B cell (primary cell): ENCODE data around the gene WDR76. TPM values are rescaled to one million over a fixed set of nuclear protein-coding genes. Genes with fewer than 3 reads are reported as not detected.
A peak's percentile ranks its signal among the peaks of the same experiment; 100 is the strongest.

ENCODE experiments used
- ATAC-seq: fragments of 200-7000 bp; cut with Tn5 transposase; one replicate; pipeline ENCODE4 v1.10.0; 2021; ENCODE audit warnings: low read depth, mild to moderate bottlenecking, moderate number of reproducible peaks, moderate library complexity
- CTCF ChIA-PET: fragments of 350-600 bp; sonication (Branson Sonifier 250); formaldehyde crosslinking; loops from one replicate; lab custom pipeline; 2021; ENCODE audit warnings: antibody characterized with exemption, inconsistent platforms; lab: Charles Lee
- POLR2A ChIA-PET: fragments of 350-600 bp; sonication (Branson Sonifier 250); formaldehyde crosslinking; loops from one replicate; lab custom pipeline; 2021; ENCODE audit warnings: antibody characterized with exemption; lab: Charles Lee
- DNase-seq: peaks from one replicate; pipeline ENCODE4 v3.0.0; 2013
- H2AFZ ChIP-seq: 2 replicates; pipeline ENCODE4 v1.6.1; 2012; ENCODE audit warnings: mild to moderate bottlenecking, low read depth, low read length; ENCODE audit not compliant: insufficient read depth, poor library complexity, severe bottlenecking
- H3K27ac ChIP-seq, 2 donors: 1 replicate in 1 of 2; 2 replicates in 1 of 2; pipeline ENCODE4 v1.5.1; 2012 to 2013; ENCODE audit warnings: low read length in 2 of 2, mild to moderate bottlenecking in 2 of 2, moderate library complexity in 1 of 2
- H3K27me3 ChIP-seq, 4 experiments: fragments of 200-600 bp in 1 of 4; sonication (generic) in 1 of 4; replicated peaks in 1 of 4; 1 replicate in 2 of 4; 2 replicates in 2 of 4; pipeline versions ENCODE4 v1.6.1 to v1.7.0; 2013 to 2016; ENCODE audit warnings: low read length in 3 of 4, mild to moderate bottlenecking in 2 of 4, mixed read lengths in 1 of 4, moderate library complexity in 1 of 4; ENCODE audit not compliant: insufficient read depth in 4 of 4, control insufficient read depth in 3 of 4; ENCODE audit errors: control extremely low read depth in 1 of 4
- H3K36me3 ChIP-seq, 2 experiments: replicated peaks in 1 of 2; 1 replicate in 1 of 2; 2 replicates in 1 of 2; pipeline versions ENCODE4 v1.6.1 to v1.7.1; 2013; ENCODE audit warnings: low read length in 1 of 2; ENCODE audit not compliant: insufficient read depth in 2 of 2, control insufficient read depth in 1 of 2; ENCODE audit errors: control extremely low read depth in 1 of 2, extremely low read depth in 1 of 2
- H3K4me1 ChIP-seq, 2 donors: fragments of 200-600 bp in 1 of 2; sonication (generic) in 1 of 2; 1 replicate in 1 of 2; 2 replicates in 1 of 2; pipeline versions ENCODE4 v1.5.1 to v1.6.1; 2013 to 2017; ENCODE audit warnings: low read length in 2 of 2; ENCODE audit not compliant: control insufficient read depth in 2 of 2, insufficient read depth in 2 of 2
- H3K4me2 ChIP-seq: replicated peaks from 2 replicates; pipeline ENCODE3; 2012; ENCODE audit warnings: mild to moderate bottlenecking, low read depth, low read length; ENCODE audit not compliant: poor library complexity, severe bottlenecking
- H3K4me3 ChIP-seq, 5 experiments: fragments of 200-600 bp in 1 of 5; sonication (generic) in 1 of 5; 1 replicate in 3 of 5; 2 replicates in 2 of 5; pipeline versions ENCODE4 v1.5.1 to v1.7.0; 2011 to 2016; ENCODE audit warnings: low read length in 4 of 5, mild to moderate bottlenecking in 4 of 5, low read depth in 2 of 5, control low read depth in 1 of 5, moderate library complexity in 1 of 5; ENCODE audit not compliant: insufficient read depth in 1 of 5; ENCODE audit errors: control extremely low read depth in 1 of 5, extremely low read depth in 1 of 5
- H3K79me2 ChIP-seq: fragments of 200-600 bp; sonication (generic); one replicate; pipeline ENCODE4 v1.6.0; 2016; ENCODE audit warnings: low read length; ENCODE audit not compliant: control insufficient read depth, insufficient read depth
- H3K9ac ChIP-seq: fragments of 200-600 bp; sonication (generic); 2 replicates; pipeline ENCODE4 v1.6.1; 2017; ENCODE audit warnings: mild to moderate bottlenecking, low read length, moderate library complexity
- H3K9me3 ChIP-seq, 3 donors: one replicate each; pipeline versions ENCODE4 v1.6.1 to v1.7.1; 2013; ENCODE audit warnings: low read length in 2 of 3; ENCODE audit not compliant: control insufficient read depth in 2 of 3, insufficient read depth in 1 of 3; ENCODE audit errors: control extremely low read depth in 1 of 3
- H4K20me1 ChIP-seq: 2 replicates; pipeline ENCODE4 v1.6.0; 2012; ENCODE audit warnings: mild to moderate bottlenecking, low read length; ENCODE audit not compliant: insufficient read depth, control insufficient read depth, poor library complexity, severe bottlenecking
- H3K27ac Mint-ChIP-seq: one replicate; pipeline ENCODE4 v1.8.0; 2021; ENCODE audit warnings: mixed read lengths
- H3K27me3 Mint-ChIP-seq: one replicate; pipeline ENCODE4 v1.8.0; 2021; ENCODE audit warnings: mixed read lengths
- H3K4me1 Mint-ChIP-seq: one replicate; pipeline ENCODE4 v1.8.0; 2021; ENCODE audit warnings: mixed read lengths
- H3K4me3 Mint-ChIP-seq: one replicate; pipeline ENCODE4 v1.8.0; 2021; ENCODE audit warnings: mixed read lengths
- H3K9me3 Mint-ChIP-seq: one replicate; pipeline ENCODE4 v1.8.0; 2022; ENCODE audit warnings: mixed read lengths; ENCODE audit not compliant: insufficient read depth
- CTCF ChIP-seq: fragments of 200-600 bp; IDR thresholded peaks from one replicate; pipeline ENCODE4 v1.8.0; 2022; ENCODE audit warnings: antibody characterized with exemption, mild to moderate bottlenecking
- EZH2 ChIP-seq: IDR thresholded peaks from 2 replicates; pipeline ENCODE4 v1.6.1; 2012; ENCODE audit warnings: borderline replicate concordance, low read depth, mild to moderate bottlenecking, moderate library complexity, low read length; ENCODE audit not compliant: insufficient read depth, poor library complexity, severe bottlenecking
- WGBS: methylation state at CpG from one replicate; pipeline ENCODE4 v1.1.5; 2013; ENCODE audit warnings: missing lambda C conversion rate; ENCODE audit not compliant: insufficient coverage; 5-methylcytosine and 5-hydroxymethylcytosine counted together
- intact Hi-C: fragments of 100-400 bp; cut with micrococcal nuclease; formaldehyde crosslinking; loops from one replicate; pipeline ENCODE4 v1.10.0; 2022
- polyA plus RNA-seq: library from polyadenylated mRNA; depleted of rRNA; stranded (reverse); fragments of >200 nt; gene quantifications from 2 replicates; pipeline ENCODE4 v1.2.3, GENCODE V29; 2012
- total RNA-seq, 2 donors: library from RNA; stranded (reverse); fragments of 120-200 nt in 1 of 2; gene quantifications; 1 replicate in 1 of 2; 2 replicates in 1 of 2; pipeline versions ENCODE4 v1.2.3 to v1.2.4, GENCODE V29; 2013 to 2022

The WDR76 gene
- total and polyA plus RNA-seq, 2 donors (not counting 1 experiment from before 2014, with no cell fraction given): 1.9 to 12.7 TPM

- H3K4me2 ChIP-seq: peak overlapping the region; percentile 26
- POLR2A ChIA-PET: no interaction called here
- H3K9me3 ChIP-seq: no peaks in the 10 kb centered on the region
- H3K4me3 Mint-ChIP-seq: no peak overlapping the region
- H3K4me3 ChIP-seq: no peak overlapping the region
- peak; percentile 78 for TF ChIP-seq CTCF
- TF ChIP-seq EZH2: no peak
- no peaks in the 10 kb centered on the region for H3K79me2 ChIP-seq
- peak overlapping the region; percentile 27 for H2AFZ ChIP-seq
- H3K27ac ChIP-seq: no peak overlapping the region
- DNase-seq (peak; percentile 71), ATAC-seq (peak; percentile 63)
- H3K36me3 ChIP-seq: no peaks in the 10 kb centered on the region
- no peaks in the 10 kb centered on the region for H3K27me3 ChIP-seq
- H3K4me1 ChIP-seq: peaks cover 0 to 4% of the 10 kb centered on the region in 2 donors
- no peak overlapping the region for H3K9ac ChIP-seq
- no peaks in the 10 kb centered on the region for H3K9me3 Mint-ChIP-seq
- intact Hi-C loops: loop anchor here (1.0 to 10.0 kb wide), 2 partner anchors 162 to 311 kb away; no protein-coding TSS in a partner anchor
- CTCF ChIA-PET: interaction anchor here (0.7 to 3.9 kb wide), 11 partner anchors 9 to 911 kb away, joined by 3 to 36 read pairs (median 4); no protein-coding TSS in a partner anchor
- H3K27me3 Mint-ChIP-seq: no peaks in the 10 kb centered on the region
- H3K27ac Mint-ChIP-seq: no peak overlapping the region
- 17% methylated on average over 3 of the region's 8 CpGs for WGBS
- H3K4me1 Mint-ChIP-seq: peaks cover 5% of the 10 kb centered on the region
- H4K20me1 ChIP-seq: no peaks in the 10 kb centered on the region
These were observed 77.1 kb downstream of the WDR76 start for GRCh38 chr15:43903864-43904290.

- H3K36me3 ChIP-seq: no peaks in the 10 kb centered on the region
- Mint-ChIP-seq H3K27ac (no peak overlapping the region), H3K4me1 (peaks cover 5% of the 10 kb centered on the region), H3K9me3 (no peaks in the 10 kb centered on the region), H3K27me3 (no peaks in the 10 kb centered on the region), H3K4me3 (no peak overlapping the region)
- ChIA-PET CTCF (interaction anchor here (0.6 kb wide), 1 partner anchor 117 kb away, joined by 4 read pairs; no protein-coding TSS in a partner anchor), POLR2A (no interaction called here)
- H2AFZ ChIP-seq: no peak overlapping the region
- no peaks in the 10 kb centered on the region for H4K20me1 ChIP-seq
- peaks cover 0 to 4% of the 10 kb centered on the region in 2 donors for H3K4me1 ChIP-seq
- H3K4me2 ChIP-seq: no peak overlapping the region
- no peak overlapping the region for H3K4me3 ChIP-seq
- no peaks in the 10 kb centered on the region for H3K9me3 ChIP-seq
- no peaks in the 10 kb centered on the region for H3K79me2 ChIP-seq
- intact Hi-C loops: loop anchor here (10.0 kb wide), 1 partner anchor 309 kb away; no protein-coding TSS in a partner anchor
- DNase-seq (no peak), ATAC-seq (no peak)
- H3K9ac ChIP-seq: no peak overlapping the region
- TF ChIP-seq EZH2 (no peak), CTCF (no peak)
- no peak overlapping the region for H3K27ac ChIP-seq
- 98% methylated on average over 6 of the region's 7 CpGs for WGBS
- no peaks in the 10 kb centered on the region for H3K27me3 ChIP-seq
These were observed 79.0 kb downstream of the WDR76 start for GRCh38 chr15:43905755-43906154.
